ENCODE results near the gene VKORC1. TPM values are rescaled to one million over a fixed set of nuclear protein-coding genes. Genes with fewer than 3 reads are reported as not detected.

Gene VKORC1
- total and polyA plus RNA-seq, 2 donors (not counting 1 experiment from before 2014, with no cell fraction given) = 118 to 301 TPM

- H3K4me1 ChIP-seq (ENCODE audit: control insufficient read depth, extremely low read depth, insufficient read depth, low read length) = peaks cover 5% of the 10 kb centered on the region
- H3K9ac ChIP-seq (ENCODE audit: insufficient read depth, low read length) = peak within 1 kb of the TSS; percentile 89
- TF ChIP-seq CTCF (conservative IDR thresholded peaks at IDR 0.05 in 1 of 2, IDR thresholded peaks at IDR 0.05 in 1 of 2; ENCODE audit: low read depth in 1 of 2, low read length in 2 of 2) (no peak), EZH2 (IDR thresholded peaks at IDR 0.05; ENCODE audit: low read length, missing control alignments) (no peak)
- H4K20me1 ChIP-seq (ENCODE audit: control insufficient read depth, extremely low read depth, insufficient read depth, low read length) = no peaks in the 10 kb centered on the region
- H3K4me2 ChIP-seq (ENCODE audit: extremely low read depth, insufficient read depth, low read length) = peak within 1 kb of the TSS; percentile 99
- peak within 1 kb of the TSS; percentile 87 to 96 (median 94) for H3K4me3 ChIP-seq (replicated peaks in 1 of 4; ENCODE audit: control extremely low read depth in 1 of 4, insufficient read depth in 1 of 4, low read depth in 3 of 4, low read length in 4 of 4)
- DNase-seq (ENCODE audit: low read depth in 2 of 2) = peak; percentile 97 to 98
- H2AFZ ChIP-seq (ENCODE audit: low read length) = peak within 1 kb of the TSS; percentile 67
- peaks cover 7% of the 10 kb centered on the region for H3K36me3 ChIP-seq (ENCODE audit: control insufficient read depth, insufficient read depth, low read length)
- H3K27me3 ChIP-seq (ENCODE audit: control insufficient read depth, insufficient read depth, low read length) = no peaks in the 10 kb centered on the region
- no peaks in the 10 kb centered on the region for H3K9me3 ChIP-seq (ENCODE audit: control insufficient read depth, insufficient read depth, low read depth, low read length)
- H3K79me2 ChIP-seq (ENCODE audit: control insufficient read depth, insufficient read depth, low read length) = peaks cover 15% of the 10 kb centered on the region
- H3K27ac ChIP-seq (ENCODE audit: insufficient read depth, low read length) = peak within 1 kb of the TSS; percentile 99
Observed at GRCh38 chr16:31117384-31118222, 23.0 kb upstream of the VKORC1 start, which contains the start of gene KAT8. Gene KAT8 (plus strand): TSS chr16:31117664. CDS start chr16:31117682, 18 bp downstream.

DNA sequence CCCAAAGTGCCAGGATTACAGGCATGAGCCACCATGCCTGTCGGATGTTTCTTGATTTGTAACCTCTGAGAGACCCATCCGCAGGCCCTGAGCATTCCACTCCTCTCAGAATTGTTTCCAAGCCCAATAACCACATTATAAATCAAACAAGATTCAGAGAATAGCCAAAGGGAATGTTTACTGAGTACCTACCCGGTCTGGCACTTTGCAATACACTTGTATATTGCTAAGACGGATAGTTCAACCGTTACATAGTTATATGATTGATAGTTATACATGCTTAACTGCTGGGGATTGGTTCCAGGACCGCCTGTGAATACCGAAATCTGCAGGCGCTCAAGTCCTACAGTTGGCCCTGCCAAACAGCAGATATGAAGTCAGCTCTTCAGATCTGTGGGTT is 19.9 kb upstream of the VKORC1 start:
- Histone ChIP-seq H3K4me2 (ENCODE audit: extremely low read depth, insufficient read depth, low read length) (no peak overlapping the region), H3K27ac (ENCODE audit: insufficient read depth, low read length) (no peak overlapping the region), H3K9ac (ENCODE audit: insufficient read depth, low read length) (no peak overlapping the region), H4K20me1 (ENCODE audit: control insufficient read depth, extremely low read depth, insufficient read depth, low read length) (no peaks in the 10 kb centered on the region), H3K4me3 (replicated peaks in 1 of 4; ENCODE audit: control extremely low read depth in 1 of 4, insufficient read depth in 1 of 4, low read depth in 3 of 4, low read length in 4 of 4) (no peak overlapping the region), H3K27me3 (ENCODE audit: control insufficient read depth, insufficient read depth, low read length) (no peaks in the 10 kb centered on the region), H3K36me3 (ENCODE audit: control insufficient read depth, insufficient read depth, low read length) (peaks cover 19% of the 10 kb centered on the region), H3K4me1 (ENCODE audit: control insufficient read depth, extremely low read depth, insufficient read depth, low read length) (peaks cover 5% of the 10 kb centered on the region), H2AFZ (ENCODE audit: low read length) (no peak overlapping the region), H3K79me2 (ENCODE audit: control insufficient read depth, insufficient read depth, low read length) (peaks cover 16% of the 10 kb centered on the region), H3K9me3 (ENCODE audit: control insufficient read depth, insufficient read depth, low read depth, low read length) (no peaks in the 10 kb centered on the region)
- no peak for DNase-seq (ENCODE audit: low read depth in 2 of 2)
- no peak for TF ChIP-seq EZH2 (IDR thresholded peaks at IDR 0.05; ENCODE audit: low read length, missing control alignments)
- no peak for TF ChIP-seq CTCF (conservative IDR thresholded peaks at IDR 0.05 in 1 of 2, IDR thresholded peaks at IDR 0.05 in 1 of 2; ENCODE audit: low read depth in 1 of 2, low read length in 2 of 2)

DNA sequence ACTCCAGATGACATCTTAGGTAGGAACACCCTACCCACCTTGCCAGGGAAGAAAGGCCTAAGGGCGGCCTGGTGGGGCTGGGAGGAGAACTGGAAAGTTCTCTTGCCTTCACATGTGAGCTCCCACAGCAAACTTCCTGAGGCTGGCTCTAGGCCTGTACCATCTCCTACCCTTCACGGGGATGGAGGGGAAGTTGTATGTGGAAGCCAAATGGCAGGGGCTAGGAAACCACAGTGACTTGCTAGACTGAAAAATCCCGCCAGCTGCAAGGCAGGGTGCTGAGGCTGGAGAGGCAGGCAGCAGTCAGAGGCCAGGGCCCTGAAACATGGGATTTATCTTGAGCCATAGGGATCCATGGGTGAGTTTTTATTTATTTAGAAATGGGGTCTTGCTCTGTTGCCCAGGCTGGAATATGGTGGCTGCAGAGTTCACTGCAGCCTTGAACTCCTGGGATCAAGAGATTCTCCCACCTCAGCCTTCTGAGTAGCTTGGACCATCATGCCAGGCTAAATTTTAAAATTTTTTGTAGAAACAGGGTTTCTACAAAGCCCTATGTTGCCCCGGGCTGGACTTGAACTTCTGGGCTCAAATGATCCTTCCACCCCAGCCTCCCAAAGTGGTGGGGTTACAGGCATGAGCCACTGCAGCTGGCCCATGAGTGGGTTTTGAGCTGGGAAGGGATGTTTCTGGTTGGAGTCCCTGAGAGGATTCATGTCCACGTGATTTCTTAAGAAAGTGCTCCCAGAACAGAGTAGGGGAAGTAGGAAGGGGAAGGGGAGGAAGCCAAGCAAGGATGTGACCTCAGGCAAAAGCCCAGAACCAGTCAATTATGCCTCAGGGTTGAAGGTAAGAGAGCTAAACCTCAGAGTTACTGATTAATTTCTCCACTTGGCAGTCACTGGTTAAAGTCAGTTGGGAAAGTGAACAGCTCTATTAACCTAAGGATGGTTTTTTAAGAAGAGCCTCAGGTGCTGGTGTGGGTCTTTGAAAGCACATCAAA is 18.8 kb upstream of the VKORC1 start:
- no peak for TF ChIP-seq EZH2 (IDR thresholded peaks at IDR 0.05; ENCODE audit: low read length, missing control alignments)
- no peak for TF ChIP-seq CTCF (conservative IDR thresholded peaks at IDR 0.05 in 1 of 2, IDR thresholded peaks at IDR 0.05 in 1 of 2; ENCODE audit: low read depth in 1 of 2, low read length in 2 of 2)
- Histone ChIP-seq H2AFZ (ENCODE audit: low read length) (no peak overlapping the region), H3K4me2 (ENCODE audit: extremely low read depth, insufficient read depth, low read length) (no peak overlapping the region), H3K9me3 (ENCODE audit: control insufficient read depth, insufficient read depth, low read depth, low read length) (no peaks in the 10 kb centered on the region), H3K27me3 (ENCODE audit: control insufficient read depth, insufficient read depth, low read length) (no peaks in the 10 kb centered on the region), H3K27ac (ENCODE audit: insufficient read depth, low read length) (no peak overlapping the region), H3K36me3 (ENCODE audit: control insufficient read depth, insufficient read depth, low read length) (peaks cover 19% of the 10 kb centered on the region), H3K79me2 (ENCODE audit: control insufficient read depth, insufficient read depth, low read length) (peaks cover 14% of the 10 kb centered on the region), H3K4me3 (replicated peaks in 1 of 4; ENCODE audit: control extremely low read depth in 1 of 4, insufficient read depth in 1 of 4, low read depth in 3 of 4, low read length in 4 of 4) (no peak overlapping the region), H4K20me1 (ENCODE audit: control insufficient read depth, extremely low read depth, insufficient read depth, low read length) (no peaks in the 10 kb centered on the region), H3K4me1 (ENCODE audit: control insufficient read depth, extremely low read depth, insufficient read depth, low read length) (no peaks in the 10 kb centered on the region), H3K9ac (ENCODE audit: insufficient read depth, low read length) (no peak overlapping the region)
- DNase-seq (ENCODE audit: low read depth in 2 of 2) = no peak

All from fibroblast of lung (primary cell).